ENCODE results near the gene AR. TPM values are rescaled to one million over a fixed set of nuclear protein-coding genes. Genes with fewer than 3 reads are reported as not detected.

The AR gene
- total RNA-seq, 1 donor from 2014 or later = 4.0 TPM

- Mint-ChIP-seq H3K36me3 (ENCODE audit: low read depth) (no peaks in the 10 kb centered on the region), H3K4me3 (ENCODE audit: unreplicated experiment) (no peak overlapping the region), H3K9me3 (ENCODE audit: low read depth) (peaks cover 32% of the 10 kb centered on the region)
These were observed 170.2 kb downstream of the AR start for GRCh38 chrX:67714004-67714403.

DNA sequence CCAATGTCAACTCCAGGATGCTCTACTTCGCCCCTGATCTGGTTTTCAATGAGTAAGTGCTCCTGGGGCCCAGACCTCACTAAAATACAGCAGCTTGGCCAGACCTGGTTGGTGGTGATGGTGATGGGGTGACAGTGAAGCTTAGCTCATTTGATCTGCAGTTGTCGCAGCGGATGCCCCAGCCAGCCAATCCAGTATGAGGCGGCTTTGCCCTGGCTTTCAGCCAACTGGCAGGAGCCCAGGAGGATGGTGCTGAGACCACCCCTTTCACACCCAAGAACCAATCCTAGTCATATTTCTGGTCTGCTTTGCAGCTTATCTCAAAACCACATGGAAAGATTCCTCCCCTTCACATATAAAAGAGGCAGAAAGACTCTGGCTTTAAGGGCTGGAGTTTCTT lies 173.8 kb downstream of the AR start:
- Mint-ChIP-seq H3K4me3 (ENCODE audit: unreplicated experiment) (no peak overlapping the region), H3K27me3 (ENCODE audit: low read depth) (no peaks in the 10 kb centered on the region), H3K36me3 (ENCODE audit: low read depth) (no peaks in the 10 kb centered on the region), H3K27ac (ENCODE audit: unreplicated experiment) (no peak overlapping the region), H3K4me1 (ENCODE audit: low read depth) (no peaks in the 10 kb centered on the region), H3K9me3 (ENCODE audit: low read depth) (peaks cover 26% of the 10 kb centered on the region)
- TF ChIP-seq, protein P1, sequence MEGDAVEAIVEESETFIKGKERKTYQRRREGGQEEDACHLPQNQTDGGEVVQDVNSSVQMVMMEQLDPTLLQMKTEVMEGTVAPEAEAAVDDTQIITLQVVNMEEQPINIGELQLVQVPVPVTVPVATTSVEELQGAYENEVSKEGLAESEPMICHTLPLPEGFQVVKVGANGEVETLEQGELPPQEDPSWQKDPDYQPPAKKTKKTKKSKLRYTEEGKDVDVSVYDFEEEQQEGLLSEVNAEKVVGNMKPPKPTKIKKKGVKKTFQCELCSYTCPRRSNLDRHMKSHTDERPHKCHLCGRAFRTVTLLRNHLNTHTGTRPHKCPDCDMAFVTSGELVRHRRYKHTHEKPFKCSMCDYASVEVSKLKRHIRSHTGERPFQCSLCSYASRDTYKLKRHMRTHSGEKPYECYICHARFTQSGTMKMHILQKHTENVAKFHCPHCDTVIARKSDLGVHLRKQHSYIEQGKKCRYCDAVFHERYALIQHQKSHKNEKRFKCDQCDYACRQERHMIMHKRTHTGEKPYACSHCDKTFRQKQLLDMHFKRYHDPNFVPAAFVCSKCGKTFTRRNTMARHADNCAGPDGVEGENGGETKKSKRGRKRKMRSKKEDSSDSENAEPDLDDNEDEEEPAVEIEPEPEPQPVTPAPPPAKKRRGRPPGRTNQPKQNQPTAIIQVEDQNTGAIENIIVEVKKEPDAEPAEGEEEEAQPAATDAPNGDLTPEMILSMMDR (IDR thresholded peaks at IDR 0.05) = no peak
- no peak for DNase-seq (ENCODE audit: low spot score)

More at GRCh38 chrX:67714004-67714403, 170.2 kb downstream of the AR start:
- Mint-ChIP-seq H3K27ac (ENCODE audit: unreplicated experiment) (no peak overlapping the region), H3K4me1 (ENCODE audit: low read depth) (no peaks in the 10 kb centered on the region), H3K27me3 (ENCODE audit: low read depth) (no peaks in the 10 kb centered on the region)
- no peak for DNase-seq (ENCODE audit: low spot score)
- TF ChIP-seq, protein P1 (IDR thresholded peaks at IDR 0.05) = no peak

- Mint-ChIP-seq H3K27ac (ENCODE audit: unreplicated experiment) (no peak overlapping the region), H3K27me3 (ENCODE audit: low read depth) (no peaks in the 10 kb centered on the region), H3K36me3 (ENCODE audit: low read depth) (no peaks in the 10 kb centered on the region), H3K4me1 (ENCODE audit: low read depth) (no peaks in the 10 kb centered on the region), H3K9me3 (ENCODE audit: low read depth) (peaks cover 27% of the 10 kb centered on the region), H3K4me3 (ENCODE audit: unreplicated experiment) (no peak overlapping the region)
- TF ChIP-seq, protein P1 (IDR thresholded peaks at IDR 0.05) = no peak
- no peak for DNase-seq (ENCODE audit: low spot score)
These were observed 175.1 kb downstream of the AR start for GRCh38 chrX:67718926-67719325.

GRCh38 chrX:67720344-67720743 lies 176.5 kb downstream of the AR start:
- TF ChIP-seq, protein P1 (IDR thresholded peaks at IDR 0.05) = no peak
- no peak for DNase-seq (ENCODE audit: low spot score)
- Mint-ChIP-seq H3K4me3 (ENCODE audit: unreplicated experiment) (no peak overlapping the region), H3K27ac (ENCODE audit: unreplicated experiment) (peak overlapping the region; percentile 10), H3K27me3 (ENCODE audit: low read depth) (no peaks in the 10 kb centered on the region), H3K36me3 (ENCODE audit: low read depth) (no peaks in the 10 kb centered on the region), H3K9me3 (ENCODE audit: low read depth) (peaks cover 25% of the 10 kb centered on the region), H3K4me1 (ENCODE audit: low read depth) (no peaks in the 10 kb centered on the region)

DNA sequence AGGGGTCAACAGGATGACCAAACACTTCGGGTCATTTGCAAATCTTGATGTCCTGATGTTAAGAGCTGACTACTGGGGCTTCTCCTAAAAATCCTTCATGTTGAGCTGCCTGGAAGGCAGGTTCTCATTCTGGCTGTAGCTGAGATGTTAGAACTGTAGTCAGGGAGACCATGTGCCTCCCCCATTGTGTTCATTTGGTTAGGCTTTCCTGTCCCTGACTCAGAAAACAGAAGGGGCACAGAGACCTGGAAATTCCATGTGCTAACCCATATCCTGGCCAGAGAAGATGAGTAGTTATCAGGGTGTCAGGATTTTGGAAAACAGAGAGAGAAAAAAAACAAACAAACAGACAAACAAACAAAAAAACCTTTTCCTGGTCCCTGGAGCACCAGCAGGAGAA lies 177.5 kb downstream of the AR start:
- Mint-ChIP-seq H3K4me1 (ENCODE audit: low read depth) (no peaks in the 10 kb centered on the region), H3K9me3 (ENCODE audit: low read depth) (peaks cover 20% of the 10 kb centered on the region), H3K27me3 (ENCODE audit: low read depth) (no peaks in the 10 kb centered on the region), H3K4me3 (ENCODE audit: unreplicated experiment) (no peak overlapping the region), H3K27ac (ENCODE audit: unreplicated experiment) (no peak overlapping the region), H3K36me3 (ENCODE audit: low read depth) (no peaks in the 10 kb centered on the region)
- no peak for DNase-seq (ENCODE audit: low spot score)
- TF ChIP-seq, protein P1 (IDR thresholded peaks at IDR 0.05) = no peak
